HepG2 (cell line): ENCODE results near the gene WFDC1.

Experiments
- MED13 ChIP-seq: sonication (generic); formaldehyde crosslinking; IDR thresholded peaks from 2 replicates; pipeline ENCODE4 v1.5.0; 2020; ENCODE audit warnings: missing genetic modification reagents
- POLR2A ChIP-seq, 2 experiments: IDR thresholded peaks; 2 replicates each; pipeline ENCODE4 v1.6.1; 2011; ENCODE audit warnings: low read depth in 2 of 2, low read length in 2 of 2, mild to moderate bottlenecking in 1 of 2, moderate library complexity in 1 of 2; ENCODE audit not compliant: insufficient read depth in 1 of 2
- POLR2AphosphoS5 ChIP-seq: IDR thresholded peaks from 2 replicates; pipeline ENCODE4 v1.6.1; 2012; ENCODE audit warnings: low read depth, low read length
- RAD21 ChIP-seq: fragments of 450-650 bp; formaldehyde crosslinking; IDR thresholded peaks from 2 replicates; pipeline ENCODE4 v1.5.0; 2020; ENCODE audit warnings: mild to moderate bottlenecking
- RBAK ChIP-seq: sonication (generic); formaldehyde crosslinking; IDR thresholded peaks from 2 replicates; pipeline ENCODE4 v1.5.1; 2020; ENCODE audit warnings: mild to moderate bottlenecking, missing genetic modification reagents
- SMAD1 ChIP-seq: sonication (generic); formaldehyde crosslinking; IDR thresholded peaks from 2 replicates; pipeline ENCODE4 v1.4.0; 2020; ENCODE audit warnings: missing genetic modification reagents, low read depth, mild to moderate bottlenecking, borderline replicate concordance
- SP2 ChIP-seq: sonication (generic); formaldehyde crosslinking; IDR thresholded peaks from 2 replicates; pipeline ENCODE4 v1.5.1; 2020; ENCODE audit warnings: mild to moderate bottlenecking, missing genetic modification reagents
- TCF7L2 ChIP-seq: IDR thresholded peaks from 2 replicates; pipeline ENCODE4 v1.6.1; 2011; ENCODE audit warnings: mild to moderate bottlenecking, low read depth, low read length, moderate library complexity
- ZFX ChIP-seq: sonication (generic); formaldehyde crosslinking; IDR thresholded peaks from 2 replicates; pipeline ENCODE4 v1.4.0; 2020; ENCODE audit warnings: mild to moderate bottlenecking, low read depth, missing genetic modification reagents, moderate library complexity
- TF ChIP-seq, protein P1 (sequence below): sonication (generic); formaldehyde crosslinking; IDR thresholded peaks from 2 replicates; pipeline ENCODE4 v1.4.0; 2020; ENCODE audit warnings: mild to moderate bottlenecking, missing genetic modification reagents
- TF ChIP-seq, protein P2 (sequence below): fragments of 450-650 bp; IDR thresholded peaks from 2 replicates; pipeline ENCODE4 v1.6.1; 2017; ENCODE audit warnings: mild to moderate bottlenecking

DNA sequence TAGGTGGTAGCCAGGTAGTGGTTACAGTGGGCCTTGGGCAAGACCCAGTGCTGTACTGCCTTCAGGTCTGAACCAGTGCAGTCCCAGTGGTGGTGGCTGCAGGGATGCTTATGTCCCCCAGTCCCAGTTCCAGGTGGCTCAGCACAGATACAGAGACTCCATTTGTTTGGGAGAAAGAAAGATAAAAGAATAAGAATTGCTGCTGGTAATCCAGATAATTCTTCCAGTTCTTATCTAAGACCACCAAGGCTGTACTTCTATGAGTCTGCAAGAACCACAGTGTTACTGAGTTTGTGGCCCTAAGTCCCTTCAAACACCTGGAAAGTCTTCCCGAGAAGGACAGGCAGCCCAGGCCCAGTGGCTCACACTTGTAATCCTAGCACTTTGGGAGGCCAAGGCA lies 39.8 kb downstream of the WFDC1 start:
- TF ChIP-seq, protein P1, sequence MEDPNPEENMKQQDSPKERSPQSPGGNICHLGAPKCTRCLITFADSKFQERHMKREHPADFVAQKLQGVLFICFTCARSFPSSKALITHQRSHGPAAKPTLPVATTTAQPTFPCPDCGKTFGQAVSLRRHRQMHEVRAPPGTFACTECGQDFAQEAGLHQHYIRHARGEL (CRISPR knock-in tag): no peak
- TF ChIP-seq RAD21 (CRISPR knock-in tag) (no peak), SMAD1 (CRISPR knock-in tag) (no peak), ZFX (no peak), POLR2AphosphoS5 (no peak), SP2 (CRISPR knock-in tag) (no peak), RBAK (CRISPR knock-in tag) (no peak), POLR2A (IDR thresholded peaks at IDR 0.05; ENCODE audit: insufficient read depth in 1 of 2, low read depth in 2 of 2, low read length in 2 of 2) (no peak), TCF7L2 (no peak), MED13 (CRISPR knock-in tag) (no peak)
- TF ChIP-seq, protein P2, sequence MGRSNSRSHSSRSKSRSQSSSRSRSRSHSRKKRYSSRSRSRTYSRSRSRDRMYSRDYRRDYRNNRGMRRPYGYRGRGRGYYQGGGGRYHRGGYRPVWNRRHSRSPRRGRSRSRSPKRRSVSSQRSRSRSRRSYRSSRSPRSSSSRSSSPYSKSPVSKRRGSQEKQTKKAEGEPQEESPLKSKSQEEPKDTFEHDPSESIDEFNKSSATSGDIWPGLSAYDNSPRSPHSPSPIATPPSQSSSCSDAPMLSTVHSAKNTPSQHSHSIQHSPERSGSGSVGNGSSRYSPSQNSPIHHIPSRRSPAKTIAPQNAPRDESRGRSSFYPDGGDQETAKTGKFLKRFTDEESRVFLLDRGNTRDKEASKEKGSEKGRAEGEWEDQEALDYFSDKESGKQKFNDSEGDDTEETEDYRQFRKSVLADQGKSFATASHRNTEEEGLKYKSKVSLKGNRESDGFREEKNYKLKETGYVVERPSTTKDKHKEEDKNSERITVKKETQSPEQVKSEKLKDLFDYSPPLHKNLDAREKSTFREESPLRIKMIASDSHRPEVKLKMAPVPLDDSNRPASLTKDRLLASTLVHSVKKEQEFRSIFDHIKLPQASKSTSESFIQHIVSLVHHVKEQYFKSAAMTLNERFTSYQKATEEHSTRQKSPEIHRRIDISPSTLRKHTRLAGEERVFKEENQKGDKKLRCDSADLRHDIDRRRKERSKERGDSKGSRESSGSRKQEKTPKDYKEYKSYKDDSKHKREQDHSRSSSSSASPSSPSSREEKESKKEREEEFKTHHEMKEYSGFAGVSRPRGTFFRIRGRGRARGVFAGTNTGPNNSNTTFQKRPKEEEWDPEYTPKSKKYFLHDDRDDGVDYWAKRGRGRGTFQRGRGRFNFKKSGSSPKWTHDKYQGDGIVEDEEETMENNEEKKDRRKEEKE: no peak
